Chondrocyte (in vitro differentiated cells): ENCODE results near the gene ZNF652. TPM values are rescaled to one million over a fixed set of nuclear protein-coding genes. Genes with fewer than 3 reads are reported as not detected.
"Not testable (repeated sequence)": the region's sequence is repeated elsewhere in the genome, so short reads cannot be mapped to it uniquely, and the experiment has no call there.

ENCODE experiments used
- DNase-seq: peaks from one replicate; pipeline ENCODE4 v3.0.0; 2021; ENCODE audit warnings: mixed read lengths, low spot score
- H3K27ac Mint-ChIP-seq: one replicate; pipeline ENCODE4 v1.8.0; 2021; ENCODE audit warnings: mild to moderate bottlenecking, moderate library complexity, mixed read lengths; ENCODE audit not compliant: unreplicated experiment
- H3K27me3 Mint-ChIP-seq: 2 replicates; pipeline ENCODE4 v1.8.0; 2021; ENCODE audit warnings: low read depth, mixed read lengths
- H3K36me3 Mint-ChIP-seq: 2 replicates; pipeline ENCODE4 v1.8.0; 2021; ENCODE audit warnings: low read depth, mixed read lengths
- H3K4me1 Mint-ChIP-seq: 2 replicates; pipeline ENCODE4 v1.8.0; 2021; ENCODE audit warnings: low read depth, mild to moderate bottlenecking, mixed read lengths
- H3K4me3 Mint-ChIP-seq: one replicate; pipeline ENCODE4 v1.8.0; 2021; ENCODE audit warnings: mild to moderate bottlenecking, moderate library complexity, mixed read lengths; ENCODE audit not compliant: unreplicated experiment
- H3K9me3 Mint-ChIP-seq: 2 replicates; pipeline ENCODE4 v1.8.0; 2021; ENCODE audit warnings: low read depth, mixed read lengths
- CTCF ChIP-seq: fragments of 200-600 bp; sonication (generic); IDR thresholded peaks from 2 replicates; pipeline ENCODE4 v1.5.0; 2021; ENCODE audit warnings: antibody characterized with exemption, mild to moderate bottlenecking, moderate library complexity
- total RNA-seq: library from RNA; stranded (reverse); gene quantifications from 3 replicates; pipeline ENCODE4 v1.2.1, GENCODE V29; 2021

ZNF652 gene
- total RNA-seq, 1 donor from 2014 or later = 48.0 TPM

GRCh38 chr17:49369760-49370159 is 7.7 kb upstream of the ZNF652 start:
- Mint-ChIP-seq H3K9me3 (no peaks in the 10 kb centered on the region), H3K27me3 (no peaks in the 10 kb centered on the region), H3K36me3 (no peaks in the 10 kb centered on the region), H3K4me1 (no peaks in the 10 kb centered on the region), H3K4me3 (no peak overlapping the region), H3K27ac (no peak overlapping the region)
- TF ChIP-seq CTCF = no peak
- DNase-seq = no peak

- no peak for DNase-seq
- Mint-ChIP-seq H3K4me1 (no peaks in the 10 kb centered on the region), H3K4me3 (no peak overlapping the region), H3K27me3 (no peaks in the 10 kb centered on the region), H3K9me3 (no peaks in the 10 kb centered on the region), H3K36me3 (no peaks in the 10 kb centered on the region), H3K27ac (no peak overlapping the region)
- no peak for TF ChIP-seq CTCF
Measured at GRCh38 chr17:49369089-49369488, 7.0 kb upstream of the ZNF652 start.

GRCh38 chr17:49365667-49366066 is 3.6 kb upstream of the ZNF652 start:
- H3K27me3 Mint-ChIP-seq = no peaks in the 10 kb centered on the region

GRCh38 chr17:49365126-49365525 is 3.1 kb upstream of the ZNF652 start:
- H3K36me3 Mint-ChIP-seq, H3K9me3 Mint-ChIP-seq, H3K27ac Mint-ChIP-seq, H3K27me3 Mint-ChIP-seq, H3K4me3 Mint-ChIP-seq, DNase-seq: not testable (repeated sequence)
- H3K4me1 Mint-ChIP-seq = peaks cover 16% of the 10 kb centered on the region

More at GRCh38 chr17:49365667-49366066, 3.6 kb upstream of the ZNF652 start:
- no peak overlapping the region for H3K4me3 Mint-ChIP-seq
- H3K27ac Mint-ChIP-seq = no peak overlapping the region
- DNase-seq = no peak
- H3K36me3 Mint-ChIP-seq = no peaks in the 10 kb centered on the region
- no peaks in the 10 kb centered on the region for H3K9me3 Mint-ChIP-seq
- peaks cover 11% of the 10 kb centered on the region for H3K4me1 Mint-ChIP-seq
- TF ChIP-seq CTCF = peak; percentile 47

GRCh38 chr17:49364119-49364518 is 2.1 kb upstream of the ZNF652 start:
- Mint-ChIP-seq H3K9me3 (no peaks in the 10 kb centered on the region), H3K4me1 (peaks cover 26% of the 10 kb centered on the region), H3K27ac (no peak overlapping the region), H3K27me3 (no peaks in the 10 kb centered on the region), H3K4me3 (no peak overlapping the region), H3K36me3 (no peaks in the 10 kb centered on the region)
- no peak for TF ChIP-seq CTCF
- DNase-seq = no peak

GRCh38 chr17:49363251-49363650 is 1.2 kb upstream of the ZNF652 start:
- H3K9me3 Mint-ChIP-seq = no peaks in the 10 kb centered on the region
- DNase-seq = no peak
- H3K27ac Mint-ChIP-seq = peak overlapping the region; percentile 39
- H3K36me3 Mint-ChIP-seq = no peaks in the 10 kb centered on the region
- no peak overlapping the region for H3K4me3 Mint-ChIP-seq
- peaks cover 34% of the 10 kb centered on the region for H3K4me1 Mint-ChIP-seq
- H3K27me3 Mint-ChIP-seq = no peaks in the 10 kb centered on the region
- no peak for TF ChIP-seq CTCF
